Esophagus muscularis mucosa (tissue), 4 donors: ENCODE data around the gene CRYBG1. TPM values are rescaled to one million over a fixed set of nuclear protein-coding genes. Genes with fewer than 3 reads are reported as not detected.

Experiments used
- DNase-seq: peaks from one replicate; pipeline ENCODE4 v3.0.0-alpha.2; 2017; ENCODE audit errors: extremely low spot score
- H3K27ac ChIP-seq, 4 donors: fragments of 200-600 bp; sonication (generic); replicated peaks in 1 of 4; 1 replicate in 3 of 4; 2 replicates in 1 of 4; pipeline ENCODE4 v1.5.1; 2016 to 2019; ENCODE audit warnings: mild to moderate bottlenecking in 1 of 4
- H3K27me3 ChIP-seq, 4 donors: fragments of 200-600 bp; sonication (generic); one replicate each; pipeline versions ENCODE4 v1.5.1 to v1.6.0; 2016 to 2019
- H3K36me3 ChIP-seq, 4 donors: fragments of 200-600 bp; sonication (generic); one replicate each; pipeline ENCODE4 v1.5.1; 2016 to 2019
- H3K4me1 ChIP-seq, 4 donors: fragments of 200-600 bp; sonication (generic); one replicate each; pipeline ENCODE4 v1.5.1; 2016 to 2019
- H3K4me3 ChIP-seq, 4 donors: fragments of 200-600 bp; sonication (generic); 1 replicate in 2 of 4; 2 replicates in 2 of 4; pipeline ENCODE4 v1.5.1; 2016 to 2019; ENCODE audit warnings: mild to moderate bottlenecking in 4 of 4, moderate library complexity in 1 of 4
- H3K9me3 ChIP-seq, 4 donors: fragments of 200-600 bp; sonication (generic); 1 replicate in 3 of 4; 2 replicates in 1 of 4; pipeline ENCODE4 v1.5.1; 2016 to 2019
- CTCF ChIP-seq, 3 experiments: fragments of 200-600 bp in 2 of 3; fragments of 450-650 bp in 1 of 3; sonication (generic) in 2 of 3; IDR thresholded peaks; one replicate each; pipeline ENCODE4 v1.5.1; 2017 to 2019; ENCODE audit warnings: antibody characterized with exemption in 3 of 3, mild to moderate bottlenecking in 2 of 3, moderate library complexity in 1 of 3
- EP300 ChIP-seq: sonication (generic); formaldehyde crosslinking; IDR thresholded peaks from one replicate; pipeline ENCODE4 v1.6.1; 2017; ENCODE audit warnings: antibody characterized with exemption
- POLR2A ChIP-seq: fragments of 450-650 bp; IDR thresholded peaks from one replicate; pipeline ENCODE4 v1.6.1; 2017; ENCODE audit warnings: antibody characterized with exemption, moderate library complexity, mild to moderate bottlenecking, low read depth
- POLR2AphosphoS5 ChIP-seq, 2 donors: sonication (generic); formaldehyde crosslinking; IDR thresholded peaks; one replicate each; pipeline ENCODE4 v1.6.1; 2017; ENCODE audit warnings: antibody characterized with exemption in 2 of 2
- WGBS: methylation state at CpG from one replicate; pipeline ENCODE4 v1.1.5; 2018; 5-methylcytosine and 5-hydroxymethylcytosine counted together
- intact Hi-C: fragments of 100-400 bp; cut with DNase I; formaldehyde crosslinking; loops from one replicate; pipeline ENCODE4 v1.15.1; 2023
- small RNA-seq, 3 donors: library from RNA; depleted of rRNA; stranded (forward); fragments of <200 nt; gene quantifications; one replicate each; pipeline ENCODE3, GENCODE V24; 2016
- total RNA-seq, 4 donors: library from RNA; depleted of rRNA; stranded (reverse); fragments of >200 nt; gene quantifications; one replicate each; pipeline versions ENCODE4 v1.1.0 to v1.2.1, GENCODE V29; 2016

The CRYBG1 gene
- total RNA-seq, 4 donors from 2014 or later, result 2.1 to 4.5 (median 3.6) TPM

GRCh38 chr6:106617857-106618256 lies 257.3 kb downstream of the CRYBG1 start:
- intact Hi-C loops, result no loop called here
- Histone ChIP-seq H3K4me3 (no peak overlapping the region), H3K9me3 (no peaks in the 10 kb centered on the region), H3K36me3 (peaks cover 0 to 32% (median 6%) of the 10 kb centered on the region in 4 donors), H3K27ac (no peak overlapping the region), H3K4me1 (no peaks in the 10 kb centered on the region), H3K27me3 (no peaks in the 10 kb centered on the region)
- no peak for DNase-seq
- WGBS, result 89% methylated on average over 1 of the region's 1 CpG
- TF ChIP-seq POLR2AphosphoS5 (IDR thresholded peaks at IDR 0.05) (no peak), POLR2A (no peak), EP300 (no peak), CTCF (IDR thresholded peaks at IDR 0.05) (no peak)

- Histone ChIP-seq H3K27me3 (no peaks in the 10 kb centered on the region), H3K9me3 (no peaks in the 10 kb centered on the region), H3K27ac (no peak overlapping the region), H3K4me3 (no peak overlapping the region), H3K36me3 (peaks cover 0 to 32% (median 4%) of the 10 kb centered on the region in 4 donors), H3K4me1 (no peaks in the 10 kb centered on the region)
- WGBS, result 73% methylated on average over 3 of the region's 3 CpGs
- TF ChIP-seq POLR2A (no peak), POLR2AphosphoS5 (IDR thresholded peaks at IDR 0.05) (no peak), CTCF (IDR thresholded peaks at IDR 0.05) (no peak), EP300 (no peak)
- no peak for DNase-seq
- intact Hi-C loops, result no loop called here
Measured at GRCh38 chr6:106618324-106618723, 257.8 kb downstream of the CRYBG1 start.

GRCh38 chr6:106619223-106619622 lies 258.7 kb downstream of the CRYBG1 start:
- H3K27me3 ChIP-seq, result no peaks in the 10 kb centered on the region
- peaks cover 0 to 31% (median 3%) of the 10 kb centered on the region in 4 donors for H3K36me3 ChIP-seq
- TF ChIP-seq POLR2AphosphoS5 (IDR thresholded peaks at IDR 0.05), result no peak
- TF ChIP-seq EP300, result no peak
- TF ChIP-seq POLR2A, result no peak
- TF ChIP-seq CTCF (IDR thresholded peaks at IDR 0.05), result no peak
- H3K27ac ChIP-seq, result no peak overlapping the region
- intact Hi-C loops, result no loop called here
- no peak for DNase-seq
- H3K4me3 ChIP-seq, result no peak overlapping the region
- no peaks in the 10 kb centered on the region for H3K9me3 ChIP-seq
- no peaks in the 10 kb centered on the region for H3K4me1 ChIP-seq
- WGBS, result 82% methylated on average over 1 of the region's 1 CpG

- intact Hi-C loops, result no loop called here
- no peaks in the 10 kb centered on the region for H3K27me3 ChIP-seq
- no peak for TF ChIP-seq EP300
- no peak for TF ChIP-seq CTCF (IDR thresholded peaks at IDR 0.05)
- no peak for TF ChIP-seq POLR2A
- TF ChIP-seq POLR2AphosphoS5 (IDR thresholded peaks at IDR 0.05), result no peak
- H3K27ac ChIP-seq, result no peak overlapping the region
- no peak for DNase-seq
- no peaks in the 10 kb centered on the region for H3K4me1 ChIP-seq
- H3K4me3 ChIP-seq, result no peak overlapping the region
- H3K9me3 ChIP-seq, result no peaks in the 10 kb centered on the region
- peaks cover 0 to 18% (median 2%) of the 10 kb centered on the region in 4 donors for H3K36me3 ChIP-seq
- WGBS, result 91% methylated on average over 3 of the region's 3 CpGs
Measured at GRCh38 chr6:106620931-106621672, 260.6 kb downstream of the CRYBG1 start.

Small RNAs within 50 kb of the gene (small RNA-seq; reads per million reads assigned to genes)
- 0 reads per million in 3 donors for gene RF00019
- gene RNA5SP211, result 0.08 to 0.51 (median 0.19) reads per million in 3 donors
- gene RNU6-527P, result 0 reads per million in 3 donors

Other genes with a start within 250 kb of the CRYBG1 start
- gene ATG5, start 35.0 kb upstream of the CRYBG1 start, total RNA-seq, result 10 to 100 TPM; 25.3 to 47.8 (median 35.2) TPM